ENCODE measurements around the gene SFTA2. TPM values are rescaled to one million over a fixed set of nuclear protein-coding genes. Genes with fewer than 3 reads are reported as not detected.

SFTA2 gene
- total RNA-seq, 1 donor from 2014 or later, result not detected

DNA sequence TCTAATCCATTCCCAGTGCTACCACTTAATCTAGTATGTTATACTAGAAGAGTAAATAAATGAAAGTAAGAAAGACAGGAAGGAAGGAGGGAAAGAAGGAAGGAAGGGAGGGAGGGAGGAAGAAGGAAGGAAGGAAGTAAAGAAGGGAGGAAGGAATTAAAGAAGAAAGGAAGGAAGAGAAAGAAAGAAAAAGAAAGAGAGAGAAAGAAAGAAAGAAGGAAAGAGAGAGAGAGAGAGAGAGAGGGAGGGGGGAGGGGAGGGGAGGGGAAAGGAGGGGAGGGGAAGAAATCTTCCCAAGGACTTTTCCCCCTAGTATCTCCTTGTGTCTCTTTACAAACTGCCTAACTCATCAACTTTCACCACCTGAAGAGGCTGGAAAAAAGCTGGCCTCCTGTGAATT is 30.7 kb upstream of the SFTA2 start:
- Mint-ChIP-seq H3K4me3 (no peak overlapping the region), H3K9me3 (no peaks in the 10 kb centered on the region), H3K27ac (no peak overlapping the region), H3K4me1 (peaks cover 2% of the 10 kb centered on the region), H3K36me3 (no peaks in the 10 kb centered on the region), H3K27me3 (ENCODE audit: low read depth) (peaks cover 39% of the 10 kb centered on the region)
- TF ChIP-seq CTCF (IDR thresholded peaks at IDR 0.05; ENCODE audit: unreplicated experiment), result no peak
- DNase-seq (ENCODE audit: low spot score in 2 of 2, unreplicated experiment in 2 of 2), result no peak

DNA sequence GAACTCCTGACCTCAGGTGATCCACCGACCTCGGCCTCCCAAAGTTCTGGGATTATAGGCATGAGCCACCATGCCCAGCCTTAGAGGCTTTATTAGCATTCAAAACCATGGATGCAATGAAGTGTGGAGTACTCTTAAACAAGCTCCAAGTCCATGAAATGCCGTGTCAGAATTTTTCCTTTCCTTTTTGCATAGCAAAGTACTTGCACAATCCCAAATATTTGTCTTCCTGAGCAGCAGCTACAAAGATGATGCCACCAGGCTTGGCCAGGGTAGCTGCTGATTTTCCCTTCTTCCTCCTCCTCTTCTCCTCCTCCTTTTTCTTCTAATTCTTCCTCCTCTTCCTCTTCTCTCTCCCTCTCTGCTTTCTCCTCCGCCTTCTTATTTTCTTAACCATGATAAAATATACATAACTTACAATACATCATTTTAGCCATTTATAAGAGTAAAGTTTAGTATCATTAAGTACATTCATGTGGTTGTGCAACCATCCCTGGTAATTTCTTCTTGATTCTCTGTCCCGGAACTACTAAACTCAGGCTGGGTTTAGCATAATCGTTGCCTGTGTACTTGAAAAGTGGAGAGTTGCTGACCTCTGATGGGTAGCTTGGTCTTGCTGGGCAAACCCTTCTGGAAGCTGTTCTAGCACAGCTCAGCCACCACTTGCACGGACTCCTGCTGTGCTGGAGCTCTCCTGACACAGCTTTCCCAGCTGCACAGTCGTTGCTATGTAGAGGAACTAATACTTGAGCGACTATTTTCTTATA is 29.1 kb upstream of the SFTA2 start:
- H3K4me1 Mint-ChIP-seq, result peaks cover 5% of the 10 kb centered on the region
- no peaks in the 10 kb centered on the region for H3K36me3 Mint-ChIP-seq
- H3K9me3 Mint-ChIP-seq, result no peaks in the 10 kb centered on the region
- peaks cover 49% of the 10 kb centered on the region for H3K27me3 Mint-ChIP-seq (ENCODE audit: low read depth)
- no peak overlapping the region for H3K4me3 Mint-ChIP-seq
- H3K27ac Mint-ChIP-seq, result no peak overlapping the region
- no peak for TF ChIP-seq CTCF (IDR thresholded peaks at IDR 0.05; ENCODE audit: unreplicated experiment)
- no peak for DNase-seq (ENCODE audit: low spot score in 2 of 2, unreplicated experiment in 2 of 2)

DNA sequence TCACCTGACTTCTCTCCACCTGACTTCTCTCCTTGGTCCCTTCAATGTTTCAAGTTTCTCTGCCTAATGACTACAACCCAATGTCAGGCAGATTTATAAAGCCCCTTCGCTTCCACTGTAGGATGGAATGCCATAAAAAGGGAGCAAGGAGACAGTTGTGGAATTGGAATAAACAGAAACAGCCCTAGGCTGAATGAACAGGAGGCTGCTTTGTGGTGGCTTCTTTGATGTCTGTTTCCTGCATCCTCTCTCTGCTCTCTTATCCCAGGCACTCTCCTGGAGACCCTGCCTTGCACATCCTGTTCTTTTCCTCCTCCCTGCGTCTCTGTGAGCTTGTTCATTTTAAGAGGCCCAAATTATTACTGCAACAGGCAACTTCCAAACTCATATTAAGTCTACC is 25.7 kb upstream of the SFTA2 start:
- no peak for TF ChIP-seq CTCF (IDR thresholded peaks at IDR 0.05; ENCODE audit: unreplicated experiment)
- H3K9me3 Mint-ChIP-seq, result no peaks in the 10 kb centered on the region
- no peak for DNase-seq (ENCODE audit: low spot score in 2 of 2, unreplicated experiment in 2 of 2)
- H3K27me3 Mint-ChIP-seq (ENCODE audit: low read depth), result peaks cover 64% of the 10 kb centered on the region
- H3K4me3 Mint-ChIP-seq, result no peak overlapping the region
- H3K36me3 Mint-ChIP-seq, result no peaks in the 10 kb centered on the region
- no peak overlapping the region for H3K27ac Mint-ChIP-seq
- H3K4me1 Mint-ChIP-seq, result peaks cover 12% of the 10 kb centered on the region

GRCh38 chr6:30955367-30956042 is 23.5 kb upstream of the SFTA2 start:
- Mint-ChIP-seq H3K4me1 (peaks cover 12% of the 10 kb centered on the region), H3K27me3 (ENCODE audit: low read depth) (peaks cover 78% of the 10 kb centered on the region), H3K4me3 (peak overlapping the region; percentile 65), H3K36me3 (no peaks in the 10 kb centered on the region), H3K27ac (no peak overlapping the region), H3K9me3 (peaks cover 15% of the 10 kb centered on the region)
- DNase-seq (ENCODE audit: low spot score in 2 of 2, unreplicated experiment in 2 of 2), result peak; percentile 39 to 62
- no peak for TF ChIP-seq CTCF (IDR thresholded peaks at IDR 0.05; ENCODE audit: unreplicated experiment)

DNA sequence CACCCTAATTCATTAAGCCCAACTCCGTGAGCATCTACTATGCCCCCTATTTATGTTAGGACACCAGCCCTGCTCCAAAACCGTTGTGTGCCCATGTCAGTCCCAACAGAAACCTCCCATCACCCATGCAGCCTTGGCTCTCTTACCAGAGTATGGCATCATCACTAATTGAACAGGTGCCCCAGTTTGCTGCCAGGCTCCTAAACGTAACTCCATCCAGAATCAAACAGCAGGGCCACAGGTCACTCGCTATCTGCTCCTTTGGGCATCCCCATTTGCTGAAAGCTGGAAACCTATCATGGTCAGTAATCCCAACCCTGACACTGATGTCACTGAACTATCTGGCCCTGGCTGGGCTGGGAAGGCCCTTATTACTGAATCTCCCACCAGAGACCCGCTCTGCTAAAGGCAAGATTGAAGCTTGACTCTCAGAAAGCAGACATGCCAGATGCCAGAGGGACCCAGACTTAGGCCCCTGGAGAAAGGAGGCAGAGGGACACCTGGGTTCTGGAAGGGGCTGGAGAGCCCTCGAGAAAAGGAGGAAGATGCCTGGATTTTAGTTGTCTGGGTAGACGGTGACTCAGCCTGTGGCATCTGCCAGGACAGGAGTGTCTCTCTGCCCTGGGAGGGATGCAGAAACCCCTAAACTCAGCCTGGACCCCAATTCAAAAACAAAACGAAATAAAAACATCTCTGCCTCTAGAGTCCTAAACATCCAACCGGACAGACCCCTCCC is 22.8 kb upstream of the SFTA2 start:
- Mint-ChIP-seq H3K36me3 (no peaks in the 10 kb centered on the region), H3K4me1 (peaks cover 12% of the 10 kb centered on the region), H3K27ac (no peak overlapping the region), H3K9me3 (peaks cover 20% of the 10 kb centered on the region), H3K4me3 (peak overlapping the region; percentile 65), H3K27me3 (ENCODE audit: low read depth) (peaks cover 85% of the 10 kb centered on the region)
- no peak for TF ChIP-seq CTCF (IDR thresholded peaks at IDR 0.05; ENCODE audit: unreplicated experiment)
- DNase-seq (ENCODE audit: low spot score in 2 of 2, unreplicated experiment in 2 of 2), result no peak

Data from mesothelial cell of epicardium (in vitro differentiated cells).